Measurements from ENCODE around the gene ABR. TPM values are rescaled to one million over a fixed set of nuclear protein-coding genes. Genes with fewer than 3 reads are reported as not detected.
"Not testable (repeated sequence)": the region's sequence is repeated elsewhere in the genome, so short reads cannot be mapped to it uniquely, and the experiment has no call there.

Gene ABR
- total and polyA plus RNA-seq, 2 donors from 2014 or later = 18.7 to 116 TPM

- no peak overlapping the region for H3K9ac ChIP-seq (ENCODE audit: low read length in 3 of 3)
- no peak overlapping the region for H3K27ac ChIP-seq (ENCODE audit: low read depth in 2 of 2, low read length in 2 of 2)
- FAIRE-seq (no peak), DNase-seq (peak in 1 of 5 donors; percentile 58)
- no peaks in the 10 kb centered on the region for H3K36me3 ChIP-seq (ENCODE audit: control insufficient read depth in 2 of 3, insufficient read depth in 3 of 3, low read length in 3 of 3)
- intact Hi-C loops (cut with DNase I) = loop anchor here (10.0 kb wide), 1 partner anchor 255 kb away; no protein-coding TSS in a partner anchor
- H3K27me3 ChIP-seq (ENCODE audit: control insufficient read depth, insufficient read depth, low read length) = no peaks in the 10 kb centered on the region
- H3K4me3 ChIP-seq (ENCODE audit: low read length in 3 of 3) = no peak overlapping the region
- peaks cover 0 to 5% (median 0%) of the 10 kb centered on the region in 3 donors for H3K4me1 ChIP-seq (ENCODE audit: control insufficient read depth in 2 of 3, insufficient read depth in 2 of 3, low read depth in 1 of 3, low read length in 3 of 3)
- TF ChIP-seq CTCF (IDR thresholded peaks at IDR 0.05; ENCODE audit: borderline replicate concordance, extremely low read depth, insufficient read depth) = no peak
- no peaks in the 10 kb centered on the region for H3K9me3 ChIP-seq (ENCODE audit: control insufficient read depth in 2 of 3, insufficient read depth in 1 of 3, low read length in 3 of 3)
These were observed 130.1 kb downstream of the ABR start for GRCh38 chr17:1049446-1050225.

- H3K27me3 ChIP-seq (ENCODE audit: control insufficient read depth, insufficient read depth, low read length); H3K36me3 ChIP-seq (ENCODE audit: control insufficient read depth in 2 of 3, insufficient read depth in 3 of 3, low read length in 3 of 3); H3K4me3 ChIP-seq (ENCODE audit: low read length in 3 of 3); H3K4me1 ChIP-seq (ENCODE audit: control insufficient read depth in 2 of 3, insufficient read depth in 2 of 3, low read depth in 1 of 3, low read length in 3 of 3); H3K9me3 ChIP-seq (ENCODE audit: control insufficient read depth in 2 of 3, insufficient read depth in 1 of 3, low read length in 3 of 3); H3K27ac ChIP-seq (ENCODE audit: low read depth in 2 of 2, low read length in 2 of 2); FAIRE-seq; intact Hi-C loops (cut with DNase I); H3K9ac ChIP-seq (ENCODE audit: low read length in 3 of 3): not testable (repeated sequence)
- peak in 1 of 5 donors; percentile 47 for DNase-seq
These were observed 131.2 kb downstream of the ABR start for GRCh38 chr17:1048516-1049115.

GRCh38 chr17:1047879-1048470 lies 131.8 kb downstream of the ABR start:
- intact Hi-C loops (cut with DNase I) = no loop called here
- H3K27ac ChIP-seq (ENCODE audit: low read depth in 2 of 2, low read length in 2 of 2) = no peak overlapping the region

More at GRCh38 chr17:1047879-1048470, 131.8 kb downstream of the ABR start:
- no peaks in the 10 kb centered on the region for H3K9me3 ChIP-seq (ENCODE audit: control insufficient read depth in 2 of 3, insufficient read depth in 1 of 3, low read length in 3 of 3)
- no peaks in the 10 kb centered on the region for H3K27me3 ChIP-seq (ENCODE audit: control insufficient read depth, insufficient read depth, low read length)
- no peaks in the 10 kb centered on the region for H3K36me3 ChIP-seq (ENCODE audit: control insufficient read depth in 2 of 3, insufficient read depth in 3 of 3, low read length in 3 of 3)
- H3K4me3 ChIP-seq (ENCODE audit: low read length in 3 of 3) = no peak overlapping the region
- TF ChIP-seq CTCF (IDR thresholded peaks at IDR 0.05; ENCODE audit: borderline replicate concordance, extremely low read depth, insufficient read depth) = no peak
- peaks cover 0 to 5% (median 0%) of the 10 kb centered on the region in 3 donors for H3K4me1 ChIP-seq (ENCODE audit: control insufficient read depth in 2 of 3, insufficient read depth in 2 of 3, low read depth in 1 of 3, low read length in 3 of 3)
- DNase-seq = peak in 1 of 5 donors; percentile 43
- H3K9ac ChIP-seq (ENCODE audit: low read length in 3 of 3) = no peak overlapping the region
- FAIRE-seq = no peak
